SK-N-MC (cell line): ENCODE results near the gene MIA3.

Source experiments
- EZH2 ChIP-seq: fragments of 200-600 bp; sonication (generic); IDR thresholded peaks from one replicate; pipeline ENCODE4 v1.6.1; 2017; ENCODE audit warnings: antibody characterized with exemption
- POLR2AphosphoS5 ChIP-seq: IDR thresholded peaks from 2 replicates; pipeline ENCODE4 v1.6.1; 2012; ENCODE audit warnings: mild to moderate bottlenecking, low read depth, low read length, borderline replicate concordance

- TF ChIP-seq EZH2 (no peak), POLR2AphosphoS5 (no peak)
These were observed 9.3 kb downstream of the MIA3 start for GRCh38 chr1:222627232-222627631.
